Stimulated activated naive CD8-positive, alpha-beta T cell treated with anti-CD3 and anti-CD28 coated beads, Interleukin-15, Interleukin-2, amounts not matched to agents 100 ng/mL and 50 ng/mL, for 24 hours (primary cell): ENCODE data around the gene RNF128.
"Not testable (repeated sequence)": the region's sequence is repeated elsewhere in the genome, so short reads cannot be mapped to it uniquely, and the experiment has no call there.

ENCODE experiments used
- H3K27ac Mint-ChIP-seq: one replicate; pipeline ENCODE4 v1.8.0; 2021; ENCODE audit warnings: mild to moderate bottlenecking, mixed read lengths
- H3K27me3 Mint-ChIP-seq: one replicate; pipeline ENCODE4 v1.8.0; 2021; ENCODE audit warnings: mixed read lengths
- H3K36me3 Mint-ChIP-seq: one replicate; pipeline ENCODE4 v1.8.0; 2021; ENCODE audit warnings: low read depth, mixed read lengths
- H3K4me1 Mint-ChIP-seq: one replicate; pipeline ENCODE4 v1.8.0; 2021; ENCODE audit warnings: low read depth, mixed read lengths
- H3K4me3 Mint-ChIP-seq: one replicate; pipeline ENCODE4 v1.8.0; 2021; ENCODE audit warnings: mild to moderate bottlenecking, mixed read lengths
- H3K9me3 Mint-ChIP-seq: one replicate; pipeline ENCODE4 v1.8.0; 2021; ENCODE audit warnings: mixed read lengths

Gene RNF128

DNA sequence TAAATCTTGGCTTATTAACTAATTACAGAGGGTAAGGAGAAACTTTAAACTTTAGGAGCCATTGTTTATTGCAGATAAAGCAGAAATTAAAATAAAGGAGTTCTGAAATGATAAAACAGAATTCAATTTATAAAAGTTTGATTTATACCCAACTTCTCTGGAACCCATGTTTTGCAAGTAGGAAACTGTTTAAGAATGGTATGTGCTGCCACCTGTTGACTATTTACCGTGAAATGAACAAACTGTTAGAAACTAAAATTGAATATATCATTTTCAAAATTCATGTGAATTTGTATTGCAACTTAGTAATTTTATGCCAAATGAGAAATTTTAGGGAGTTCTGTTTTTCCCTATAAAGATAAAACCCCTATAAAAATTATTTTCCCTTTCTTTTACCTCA, 65.0 kb downstream of the RNF128 start:
- no peak overlapping the region for H3K4me3 Mint-ChIP-seq
- no peaks in the 10 kb centered on the region for H3K4me1 Mint-ChIP-seq
- H3K27ac Mint-ChIP-seq: no peak overlapping the region
- H3K9me3 Mint-ChIP-seq: no peaks in the 10 kb centered on the region
- no peaks in the 10 kb centered on the region for H3K27me3 Mint-ChIP-seq
- H3K36me3 Mint-ChIP-seq: no peaks in the 10 kb centered on the region

DNA sequence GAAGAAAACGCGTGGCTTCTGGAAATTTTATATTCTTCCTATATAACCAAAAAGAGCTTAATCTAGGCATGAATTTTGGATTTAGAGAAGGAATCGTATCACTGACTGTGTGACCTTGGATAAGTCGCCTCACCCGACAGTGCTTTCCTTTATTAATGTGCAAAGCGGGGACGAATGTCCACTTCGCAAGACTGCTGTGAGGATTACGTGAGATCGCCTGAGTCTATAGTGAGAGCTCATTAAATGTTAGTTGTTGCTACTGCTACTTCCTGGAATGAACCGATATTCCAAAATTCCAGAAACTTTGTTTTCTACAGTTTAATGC, 75.5 kb downstream of the RNF128 start:
- H3K36me3 Mint-ChIP-seq: no peaks in the 10 kb centered on the region
- H3K9me3 Mint-ChIP-seq: no peaks in the 10 kb centered on the region
- peaks cover 41% of the 10 kb centered on the region for H3K27me3 Mint-ChIP-seq
- H3K4me1 Mint-ChIP-seq: peaks cover 10% of the 10 kb centered on the region
- no peak overlapping the region for H3K27ac Mint-ChIP-seq
- H3K4me3 Mint-ChIP-seq: peak overlapping the region; percentile 88

DNA sequence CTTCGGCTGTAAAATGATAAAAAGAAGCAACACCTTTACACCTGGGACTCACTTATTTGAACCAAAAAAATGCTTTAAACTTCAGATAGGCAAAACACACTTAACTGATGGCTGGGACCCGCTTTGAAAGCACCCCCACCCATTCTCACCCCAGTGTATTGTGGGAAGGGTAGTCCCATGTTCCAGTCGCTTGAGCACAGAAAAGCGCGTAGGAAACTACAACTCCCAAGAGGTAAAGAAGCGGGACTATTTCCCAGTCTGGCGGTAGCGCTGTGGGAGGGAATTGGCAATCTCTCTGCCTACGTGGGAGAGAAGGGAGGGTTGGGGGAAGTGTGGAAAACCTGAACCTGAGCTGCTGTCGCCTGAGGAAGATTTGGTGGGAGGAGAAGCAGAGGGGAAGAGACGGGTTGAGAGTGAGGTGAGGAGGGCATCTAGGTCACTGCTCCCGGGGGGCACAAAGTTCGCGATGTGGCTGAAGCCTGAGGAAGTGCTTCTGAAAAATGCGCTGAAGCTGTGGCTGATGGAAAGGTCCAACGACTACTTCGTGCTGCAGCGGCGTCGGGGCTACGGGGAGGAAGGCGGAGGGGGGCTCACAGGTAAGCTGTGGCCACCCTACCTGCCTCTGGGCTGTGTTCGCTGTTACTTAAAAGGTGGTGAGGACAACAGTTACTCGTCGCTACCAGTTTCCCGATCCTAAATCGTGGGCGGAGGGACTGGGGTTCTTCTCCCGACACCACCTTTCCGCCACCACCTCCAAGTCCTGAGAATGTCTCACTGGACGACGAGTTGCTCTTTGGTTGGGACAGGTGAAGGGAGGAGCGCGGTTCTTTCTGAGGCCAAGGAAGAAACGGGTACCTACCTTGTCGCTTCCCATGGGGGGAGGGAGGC, 76.1 kb downstream of the RNF128 start, which contains the start of gene TBC1D8B:
TBC1D8B (plus strand) TSS at position 286 of the 888 bp plus-strand sequence; CDS start at position 467, 181 bp downstream.
- H3K4me1 Mint-ChIP-seq: peaks cover 10% of the 10 kb centered on the region
- no peaks in the 10 kb centered on the region for H3K9me3 Mint-ChIP-seq
- H3K4me3 Mint-ChIP-seq: peak within 1 kb of the TSS; percentile 88
- peak within 1 kb of the TSS; percentile 82 for H3K27ac Mint-ChIP-seq
- H3K36me3 Mint-ChIP-seq: no peaks in the 10 kb centered on the region
- peaks cover 42% of the 10 kb centered on the region for H3K27me3 Mint-ChIP-seq

DNA sequence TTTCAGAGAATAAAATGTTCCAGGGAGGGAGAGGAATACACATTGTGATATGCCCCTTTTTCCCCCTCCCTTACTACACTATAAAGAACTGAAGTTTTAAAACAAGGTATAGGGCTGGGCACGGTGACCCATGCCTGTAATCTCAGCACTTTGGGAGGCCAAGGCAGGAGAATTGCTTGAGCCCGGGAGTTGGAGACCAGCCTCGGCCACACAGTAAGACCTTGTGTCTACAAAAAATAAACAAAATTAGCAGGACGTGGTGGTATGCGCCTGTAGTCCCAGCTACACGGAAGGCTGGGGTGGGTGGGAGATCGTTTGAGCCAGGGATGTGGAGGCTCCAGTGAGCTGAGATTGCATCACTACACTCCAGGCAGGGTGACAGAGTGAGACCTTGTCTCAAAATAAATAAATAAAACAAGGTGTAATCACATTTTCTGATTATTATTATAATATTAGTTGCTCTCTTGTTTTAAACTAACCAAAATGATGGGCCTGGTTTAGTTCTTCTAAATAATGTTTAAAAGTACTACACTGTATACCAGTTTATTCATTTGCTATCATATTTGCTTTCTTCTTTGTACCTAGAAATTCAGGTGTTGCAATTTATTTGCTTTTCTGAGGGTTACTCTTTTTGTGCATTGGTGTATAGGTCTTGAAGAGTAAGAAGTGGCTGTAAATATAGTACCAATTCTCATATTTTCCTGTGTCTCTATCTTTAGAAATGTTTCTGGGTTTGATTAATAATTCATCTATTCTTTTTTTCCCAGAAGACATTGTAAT, 84.8 kb downstream of the RNF128 start:
- H3K27me3 Mint-ChIP-seq: peaks cover 6% of the 10 kb centered on the region
- H3K4me1 Mint-ChIP-seq: no peaks in the 10 kb centered on the region
- no peaks in the 10 kb centered on the region for H3K36me3 Mint-ChIP-seq
- no peaks in the 10 kb centered on the region for H3K9me3 Mint-ChIP-seq
- H3K27ac Mint-ChIP-seq: no peak overlapping the region
- H3K4me3 Mint-ChIP-seq: no peak overlapping the region

DNA sequence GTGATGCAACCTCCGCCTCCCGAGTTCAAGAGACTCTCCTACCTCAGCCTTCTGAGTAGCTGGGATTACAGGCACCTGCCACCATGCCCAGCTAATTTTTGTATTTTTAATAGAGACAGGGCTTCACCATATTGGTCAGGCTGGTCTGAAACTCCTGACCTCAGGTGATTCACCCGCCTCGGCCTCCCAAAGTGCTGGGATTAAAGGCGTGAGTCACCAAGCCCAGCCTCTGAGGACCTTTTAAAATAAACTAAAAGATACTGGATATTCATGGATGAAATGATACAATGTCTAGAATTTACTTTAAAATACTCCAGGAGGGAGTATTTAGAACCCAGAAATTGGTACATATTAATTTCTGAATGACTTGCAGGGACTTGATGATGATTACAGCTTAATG, 86.4 kb downstream of the RNF128 start:
- not testable (repeated sequence) for H3K27ac Mint-ChIP-seq, H3K4me3 Mint-ChIP-seq, H3K36me3 Mint-ChIP-seq, H3K27me3 Mint-ChIP-seq, H3K4me1 Mint-ChIP-seq, H3K9me3 Mint-ChIP-seq

DNA sequence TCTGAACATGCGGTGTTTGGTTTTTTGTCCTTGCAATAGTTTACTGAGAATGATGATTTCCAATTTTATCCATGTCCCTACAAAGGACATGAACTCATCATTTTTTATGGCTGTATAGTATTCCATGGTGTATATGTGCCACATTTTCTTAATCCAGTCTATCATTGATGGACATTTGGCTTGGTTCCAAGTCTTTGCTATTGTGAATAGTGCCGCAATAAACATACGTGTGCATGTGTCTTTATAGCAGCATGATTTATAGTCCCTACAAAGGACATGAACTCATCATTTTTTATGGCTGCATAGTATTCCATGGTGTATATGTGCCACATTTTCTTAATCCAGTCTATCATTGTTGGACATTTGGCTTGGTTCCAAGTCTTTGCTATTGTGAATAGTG, 87.6 kb downstream of the RNF128 start:
- not testable (repeated sequence) for H3K27me3 Mint-ChIP-seq, H3K4me1 Mint-ChIP-seq, H3K27ac Mint-ChIP-seq, H3K4me3 Mint-ChIP-seq, H3K36me3 Mint-ChIP-seq, H3K9me3 Mint-ChIP-seq
